AG04450 (cell line): ENCODE measurements around the gene TRAK2. TPM values are rescaled to one million over a fixed set of nuclear protein-coding genes. Genes with fewer than 3 reads are reported as not detected.

Experiments used
- CTCF ChIA-PET: fragments of 300-600, 350-600 bp; formaldehyde crosslinking; extraction: SDS; loops from one replicate; lab custom pipeline; 2022; ENCODE audit warnings: antibody characterized with exemption, inconsistent platforms; lab: Charles Lee
- POLR2A ChIA-PET: fragments of 350-600 bp; formaldehyde crosslinking; extraction: SDS; loops from one replicate; lab custom pipeline; 2021; ENCODE audit warnings: antibody characterized with exemption, inconsistent platforms; lab: Yijun Ruan, JAX
- DNase-seq: peaks from one replicate; pipeline ENCODE4 v3.0.0-alpha.2; 2011; ENCODE audit warnings: low read depth, low spot score
- H3K27ac ChIP-seq: one replicate; pipeline ENCODE4 v1.5.1; 2012; ENCODE audit warnings: low read depth, low read length, control low read depth
- H3K27me3 ChIP-seq: one replicate; pipeline ENCODE4 v1.6.0; 2012; ENCODE audit warnings: low read length; ENCODE audit not compliant: control insufficient read depth, insufficient read depth
- H3K4me3 ChIP-seq: 2 replicates; pipeline ENCODE4 v1.5.1; 2011; ENCODE audit warnings: mild to moderate bottlenecking, low read depth, low read length, control low read depth
- H3K9me3 ChIP-seq: 2 replicates; pipeline ENCODE4 v1.5.1; 2012; ENCODE audit warnings: low read length; ENCODE audit not compliant: control insufficient read depth, insufficient read depth
- polyA plus RNA-seq: library from polyadenylated mRNA; depleted of rRNA; stranded (reverse); fragments of >200 nt; gene quantifications from 2 replicates; pipeline ENCODE4 v1.2.3, GENCODE V29; 2011
- TF ChIP-seq, protein P1 (sequence below): IDR thresholded peaks from 2 replicates; pipeline ENCODE4 v1.5.1; 2011; ENCODE audit warnings: low read depth, low read length, control low read depth, inconsistent platforms

TRAK2 gene
- polyA plus RNA-seq, 1 experiment: 38.4 TPM

DNA sequence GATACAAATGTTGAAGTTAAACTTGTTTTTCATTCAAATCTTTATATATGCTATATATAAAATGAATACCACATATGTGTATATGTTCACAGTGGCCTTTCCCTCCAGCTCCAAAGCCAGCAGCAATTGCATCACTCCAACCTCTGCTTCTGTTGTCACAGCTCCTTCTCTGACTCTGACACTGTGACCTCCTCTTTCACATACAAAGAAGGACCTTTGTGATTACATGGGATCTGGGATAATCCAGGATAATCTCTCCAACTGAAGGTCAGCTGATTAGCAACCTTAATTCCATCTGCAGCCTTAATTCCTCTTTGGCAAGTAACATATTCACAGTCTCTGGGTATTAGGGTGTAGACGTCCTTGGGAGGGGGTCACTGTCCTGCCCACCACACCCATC, 102.5 kb downstream of the TRAK2 start:
- Histone ChIP-seq H3K4me3 (no peak overlapping the region), H3K27ac (no peak overlapping the region), H3K27me3 (no peaks in the 10 kb centered on the region), H3K9me3 (no peaks in the 10 kb centered on the region)
- no peak for DNase-seq
- CTCF ChIA-PET: interaction anchor here (1.5 kb wide), 1 partner anchor 116 kb away, joined by 5 read pairs; no protein-coding TSS in a partner anchor
- TF ChIP-seq, protein P1, sequence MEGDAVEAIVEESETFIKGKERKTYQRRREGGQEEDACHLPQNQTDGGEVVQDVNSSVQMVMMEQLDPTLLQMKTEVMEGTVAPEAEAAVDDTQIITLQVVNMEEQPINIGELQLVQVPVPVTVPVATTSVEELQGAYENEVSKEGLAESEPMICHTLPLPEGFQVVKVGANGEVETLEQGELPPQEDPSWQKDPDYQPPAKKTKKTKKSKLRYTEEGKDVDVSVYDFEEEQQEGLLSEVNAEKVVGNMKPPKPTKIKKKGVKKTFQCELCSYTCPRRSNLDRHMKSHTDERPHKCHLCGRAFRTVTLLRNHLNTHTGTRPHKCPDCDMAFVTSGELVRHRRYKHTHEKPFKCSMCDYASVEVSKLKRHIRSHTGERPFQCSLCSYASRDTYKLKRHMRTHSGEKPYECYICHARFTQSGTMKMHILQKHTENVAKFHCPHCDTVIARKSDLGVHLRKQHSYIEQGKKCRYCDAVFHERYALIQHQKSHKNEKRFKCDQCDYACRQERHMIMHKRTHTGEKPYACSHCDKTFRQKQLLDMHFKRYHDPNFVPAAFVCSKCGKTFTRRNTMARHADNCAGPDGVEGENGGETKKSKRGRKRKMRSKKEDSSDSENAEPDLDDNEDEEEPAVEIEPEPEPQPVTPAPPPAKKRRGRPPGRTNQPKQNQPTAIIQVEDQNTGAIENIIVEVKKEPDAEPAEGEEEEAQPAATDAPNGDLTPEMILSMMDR: no peak
- POLR2A ChIA-PET: no interaction called here

DNA sequence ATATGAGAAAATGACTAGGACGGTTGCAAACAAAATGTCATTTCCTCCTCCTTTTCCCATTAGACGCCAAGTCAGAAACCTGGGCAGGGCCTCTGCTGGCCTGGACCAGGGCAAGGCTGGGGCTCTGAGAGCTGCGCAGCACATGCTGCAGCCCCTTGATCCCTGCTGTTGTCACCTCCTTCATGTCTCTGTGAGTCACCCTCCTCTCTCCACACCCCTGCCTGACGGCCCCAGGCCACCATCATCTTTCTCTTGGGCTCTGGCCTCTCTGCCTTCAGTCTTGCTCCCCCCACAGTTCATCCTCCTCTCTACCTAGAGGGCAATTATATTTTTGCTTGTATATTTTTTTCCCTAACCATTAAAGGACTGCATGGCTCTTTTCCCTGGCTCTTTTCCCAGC, 104.1 kb downstream of the TRAK2 start:
- no peak overlapping the region for H3K4me3 ChIP-seq
- no peaks in the 10 kb centered on the region for H3K27me3 ChIP-seq
- no peak overlapping the region for H3K27ac ChIP-seq
- POLR2A ChIA-PET: no interaction called here
- CTCF ChIA-PET: no interaction called here
- TF ChIP-seq, protein P1: no peak
- DNase-seq: no peak
- no peaks in the 10 kb centered on the region for H3K9me3 ChIP-seq

DNA sequence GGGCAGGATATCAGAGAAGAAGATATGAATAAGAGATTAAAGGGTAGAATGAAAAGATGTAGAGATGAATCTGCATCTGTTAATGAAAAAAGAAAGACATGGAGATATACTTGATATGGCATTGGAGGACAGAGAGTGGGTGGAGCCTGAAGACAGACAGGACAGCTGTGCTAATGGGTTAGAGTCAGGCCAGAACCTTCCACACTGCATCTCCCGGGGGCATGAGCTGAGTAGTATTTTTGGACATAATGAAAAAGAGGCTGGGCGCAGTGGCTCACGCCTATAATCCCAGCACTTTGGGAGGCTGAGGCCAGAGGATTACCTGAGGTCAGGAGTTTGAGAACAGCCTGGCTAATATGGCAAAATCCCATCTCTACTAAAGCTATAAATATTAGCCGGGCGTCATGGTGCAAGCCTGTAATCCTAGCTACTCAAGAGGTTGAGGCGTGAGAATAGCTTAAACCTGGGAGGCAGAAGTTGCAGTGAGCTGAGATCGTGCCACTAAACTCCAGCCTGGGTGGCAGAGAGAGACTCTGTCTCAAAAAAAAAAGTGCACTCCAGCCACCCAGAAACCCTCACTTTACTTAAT, 105.5 kb downstream of the TRAK2 start:
- Histone ChIP-seq H3K4me3 (no peak overlapping the region), H3K27ac (no peak overlapping the region), H3K9me3 (no peaks in the 10 kb centered on the region), H3K27me3 (no peaks in the 10 kb centered on the region)
- ChIA-PET CTCF (no interaction called here), POLR2A (no interaction called here)
- DNase-seq: no peak
- TF ChIP-seq, protein P1: no peak

DNA sequence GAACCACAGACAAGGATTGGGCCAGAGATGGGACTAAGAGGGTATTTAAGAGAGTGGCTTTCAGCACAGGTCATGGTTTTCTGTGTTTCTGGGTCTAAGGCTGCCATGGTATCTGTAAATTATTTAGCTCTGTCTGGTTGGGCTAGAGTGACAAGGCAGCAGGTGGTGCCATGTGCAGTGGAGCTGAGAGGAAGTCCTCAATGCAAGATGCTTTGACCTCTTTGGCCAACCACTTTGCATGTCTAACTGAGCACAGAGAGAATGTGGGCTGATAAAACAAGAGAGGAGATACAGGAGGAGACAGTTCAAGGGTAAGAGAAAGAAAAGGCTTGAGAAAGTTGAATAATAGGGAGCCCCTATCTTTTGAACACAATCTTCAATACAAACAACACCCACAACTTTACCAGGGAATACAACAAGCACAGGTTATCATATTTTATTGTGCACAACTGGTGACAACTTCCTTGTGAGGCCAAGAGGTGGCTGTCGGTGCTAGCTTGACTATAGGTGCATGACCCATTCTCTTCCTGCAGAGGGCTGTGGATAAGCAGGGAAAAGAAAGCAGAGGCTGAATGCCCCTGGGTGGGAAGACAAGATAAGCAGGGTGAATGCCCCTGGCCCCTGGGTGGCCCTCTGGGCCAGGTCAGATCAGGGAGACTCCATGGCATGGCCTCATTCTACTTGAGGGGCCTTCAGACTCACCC, 106.4 kb downstream of the TRAK2 start:
- no peaks in the 10 kb centered on the region for H3K27me3 ChIP-seq
- H3K27ac ChIP-seq: no peak overlapping the region
- no peaks in the 10 kb centered on the region for H3K9me3 ChIP-seq
- TF ChIP-seq, protein P1: no peak; the same call in 1 of the 2 replicates
- H3K4me3 ChIP-seq: no peak overlapping the region
- ChIA-PET POLR2A (no interaction called here), CTCF (no interaction called here)
- DNase-seq: no peak

DNA sequence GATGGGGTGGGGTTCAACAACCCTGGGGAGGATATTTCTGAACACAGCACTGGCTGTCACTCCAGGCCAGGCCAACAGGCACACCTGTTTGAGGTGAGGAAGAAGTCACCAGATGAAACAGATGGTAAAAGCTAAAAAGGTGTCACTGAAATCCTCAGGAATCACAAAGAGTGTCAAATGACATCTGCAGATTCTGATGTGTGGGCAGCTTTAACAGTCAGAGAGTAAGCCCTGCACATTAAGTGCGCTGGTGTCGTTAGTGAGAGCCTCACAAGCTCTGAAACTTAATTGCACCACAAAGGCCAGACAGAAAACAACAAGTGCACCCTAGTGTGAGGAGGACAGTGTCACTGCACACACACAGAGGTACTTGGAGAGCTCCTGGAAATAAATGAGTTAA, 107.7 kb downstream of the TRAK2 start:
- no peak overlapping the region for H3K4me3 ChIP-seq
- ChIA-PET CTCF (no interaction called here), POLR2A (no interaction called here)

More for the DNA sequence above, 107.7 kb downstream of the TRAK2 start:
- Histone ChIP-seq H3K27me3 (no peaks in the 10 kb centered on the region), H3K9me3 (no peaks in the 10 kb centered on the region), H3K27ac (no peak overlapping the region)
- TF ChIP-seq, protein P1: no peak
- DNase-seq: no peak
